Measurements from ENCODE around the gene CEP128.

CEP128 gene

DNA sequence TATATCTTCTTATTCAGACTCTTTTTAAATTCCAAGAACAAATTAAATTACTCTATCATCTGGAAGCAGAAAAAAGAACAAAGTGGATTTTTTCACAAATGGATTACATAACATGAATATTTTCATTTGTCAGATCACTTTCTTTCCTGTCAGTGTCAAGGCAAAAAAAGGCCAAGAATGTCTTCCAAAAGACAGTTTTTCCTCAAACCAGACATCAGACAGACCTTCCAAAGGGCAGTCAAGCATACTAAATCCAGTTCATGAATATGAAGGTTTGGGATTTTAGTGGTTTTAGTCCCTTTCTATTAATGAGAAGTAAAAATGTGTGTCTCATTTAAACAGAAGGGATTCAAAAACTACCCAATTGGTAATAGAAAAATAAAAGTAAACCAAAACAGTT lies 336.0 kb downstream of the CEP128 start:
- TF ChIP-seq KLF9 (tag by site-specific recombination; IDR thresholded peaks at IDR 0.05; ENCODE audit: low read depth) (no peak), ZSCAN16 (tag by site-specific recombination; IDR thresholded peaks at IDR 0.05) (no peak), KLF16 (tag by site-specific recombination; IDR thresholded peaks at IDR 0.05) (no peak), ZNF394 (tag by site-specific recombination; IDR thresholded peaks at IDR 0.05; ENCODE audit: borderline replicate concordance) (no peak), ZNF544 (tag by site-specific recombination; IDR thresholded peaks at IDR 0.05) (no peak), ZXDB (tag by site-specific recombination; IDR thresholded peaks at IDR 0.05) (no peak), ZFHX2 (tag by site-specific recombination; conservative IDR thresholded peaks at IDR 0.05) (no peak), ZNF248 (tag by site-specific recombination; IDR thresholded peaks at IDR 0.05) (no peak)
- TF ChIP-seq, protein P1, sequence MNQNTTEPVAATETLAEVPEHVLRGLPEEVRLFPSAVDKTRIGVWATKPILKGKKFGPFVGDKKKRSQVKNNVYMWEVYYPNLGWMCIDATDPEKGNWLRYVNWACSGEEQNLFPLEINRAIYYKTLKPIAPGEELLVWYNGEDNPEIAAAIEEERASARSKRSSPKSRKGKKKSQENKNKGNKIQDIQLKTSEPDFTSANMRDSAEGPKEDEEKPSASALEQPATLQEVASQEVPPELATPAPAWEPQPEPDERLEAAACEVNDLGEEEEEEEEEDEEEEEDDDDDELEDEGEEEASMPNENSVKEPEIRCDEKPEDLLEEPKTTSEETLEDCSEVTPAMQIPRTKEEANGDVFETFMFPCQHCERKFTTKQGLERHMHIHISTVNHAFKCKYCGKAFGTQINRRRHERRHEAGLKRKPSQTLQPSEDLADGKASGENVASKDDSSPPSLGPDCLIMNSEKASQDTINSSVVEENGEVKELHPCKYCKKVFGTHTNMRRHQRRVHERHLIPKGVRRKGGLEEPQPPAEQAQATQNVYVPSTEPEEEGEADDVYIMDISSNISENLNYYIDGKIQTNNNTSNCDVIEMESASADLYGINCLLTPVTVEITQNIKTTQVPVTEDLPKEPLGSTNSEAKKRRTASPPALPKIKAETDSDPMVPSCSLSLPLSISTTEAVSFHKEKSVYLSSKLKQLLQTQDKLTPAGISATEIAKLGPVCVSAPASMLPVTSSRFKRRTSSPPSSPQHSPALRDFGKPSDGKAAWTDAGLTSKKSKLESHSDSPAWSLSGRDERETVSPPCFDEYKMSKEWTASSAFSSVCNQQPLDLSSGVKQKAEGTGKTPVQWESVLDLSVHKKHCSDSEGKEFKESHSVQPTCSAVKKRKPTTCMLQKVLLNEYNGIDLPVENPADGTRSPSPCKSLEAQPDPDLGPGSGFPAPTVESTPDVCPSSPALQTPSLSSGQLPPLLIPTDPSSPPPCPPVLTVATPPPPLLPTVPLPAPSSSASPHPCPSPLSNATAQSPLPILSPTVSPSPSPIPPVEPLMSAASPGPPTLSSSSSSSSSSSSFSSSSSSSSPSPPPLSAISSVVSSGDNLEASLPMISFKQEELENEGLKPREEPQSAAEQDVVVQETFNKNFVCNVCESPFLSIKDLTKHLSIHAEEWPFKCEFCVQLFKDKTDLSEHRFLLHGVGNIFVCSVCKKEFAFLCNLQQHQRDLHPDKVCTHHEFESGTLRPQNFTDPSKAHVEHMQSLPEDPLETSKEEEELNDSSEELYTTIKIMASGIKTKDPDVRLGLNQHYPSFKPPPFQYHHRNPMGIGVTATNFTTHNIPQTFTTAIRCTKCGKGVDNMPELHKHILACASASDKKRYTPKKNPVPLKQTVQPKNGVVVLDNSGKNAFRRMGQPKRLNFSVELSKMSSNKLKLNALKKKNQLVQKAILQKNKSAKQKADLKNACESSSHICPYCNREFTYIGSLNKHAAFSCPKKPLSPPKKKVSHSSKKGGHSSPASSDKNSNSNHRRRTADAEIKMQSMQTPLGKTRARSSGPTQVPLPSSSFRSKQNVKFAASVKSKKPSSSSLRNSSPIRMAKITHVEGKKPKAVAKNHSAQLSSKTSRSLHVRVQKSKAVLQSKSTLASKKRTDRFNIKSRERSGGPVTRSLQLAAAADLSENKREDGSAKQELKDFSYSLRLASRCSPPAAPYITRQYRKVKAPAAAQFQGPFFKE (tag by site-specific recombination; IDR thresholded peaks at IDR 0.05; ENCODE audit: borderline replicate concordance): no peak
- TF ChIP-seq, protein P2, sequence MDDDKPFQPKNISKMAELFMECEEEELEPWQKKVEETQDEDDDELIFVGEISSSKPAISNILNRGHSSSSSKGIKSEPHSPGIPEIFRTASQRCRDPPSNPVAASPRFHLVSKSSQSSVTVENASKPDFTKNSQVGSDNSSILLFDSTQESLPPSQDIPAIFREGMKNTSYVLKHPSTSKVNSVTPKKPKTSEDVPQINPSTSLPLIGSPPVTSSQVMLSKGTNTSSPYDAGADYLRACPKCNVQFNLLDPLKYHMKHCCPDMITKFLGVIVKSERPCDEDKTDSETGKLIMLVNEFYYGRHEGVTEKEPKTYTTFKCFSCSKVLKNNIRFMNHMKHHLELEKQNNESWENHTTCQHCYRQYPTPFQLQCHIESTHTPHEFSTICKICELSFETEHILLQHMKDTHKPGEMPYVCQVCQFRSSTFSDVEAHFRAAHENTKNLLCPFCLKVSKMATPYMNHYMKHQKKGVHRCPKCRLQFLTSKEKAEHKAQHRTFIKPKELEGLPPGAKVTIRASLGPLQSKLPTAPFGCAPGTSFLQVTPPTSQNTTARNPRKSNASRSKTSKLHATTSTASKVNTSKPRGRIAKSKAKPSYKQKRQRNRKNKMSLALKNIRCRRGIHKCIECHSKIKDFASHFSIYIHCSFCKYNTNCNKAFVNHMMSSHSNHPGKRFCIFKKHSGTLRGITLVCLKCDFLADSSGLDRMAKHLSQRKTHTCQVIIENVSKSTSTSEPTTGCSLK (tag by site-specific recombination; IDR thresholded peaks at IDR 0.05): no peak
- CTCF ChIA-PET: no interaction called here
- no peaks in the 10 kb centered on the region for H3K4me1 ChIP-seq (ENCODE audit: control insufficient read depth, insufficient read depth, low read length)
- H3K36me3 ChIP-seq (ENCODE audit: control insufficient read depth in 2 of 2, insufficient read depth in 1 of 2, low read length in 2 of 2): no peaks in the 10 kb centered on the region; a peak in 1 of 3 replicates
- no peak overlapping the region for H3K27ac ChIP-seq (ENCODE audit: extremely low read depth, low read depth, low read length)
- H3K4me3 ChIP-seq (ENCODE audit: low read depth, low read length): no peak overlapping the region
- no peaks in the 10 kb centered on the region for H3K9me3 ChIP-seq (ENCODE audit: control insufficient read depth, insufficient read depth, low read depth, low read length)
- POLR2A ChIA-PET: no interaction called here

DNA sequence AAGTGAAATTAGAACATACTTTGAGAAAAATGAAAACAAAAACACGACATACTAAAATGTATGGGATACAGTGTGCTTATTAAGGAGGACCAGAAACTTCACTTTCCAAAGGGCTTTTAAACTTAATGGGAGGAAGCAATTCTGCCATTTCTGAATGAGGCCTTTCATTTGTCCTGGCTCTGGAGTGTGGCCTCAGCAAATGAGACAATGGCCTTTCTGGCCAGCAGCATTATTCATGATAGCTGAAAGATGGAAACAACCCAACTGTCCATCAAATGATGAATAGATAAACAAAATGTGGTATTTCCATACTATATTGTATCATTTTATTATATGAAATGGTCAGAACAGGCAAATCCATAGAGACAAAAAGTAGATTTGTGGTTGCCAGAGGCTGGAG lies 338.6 kb downstream of the CEP128 start:
- Histone ChIP-seq H3K27ac (ENCODE audit: extremely low read depth, low read depth, low read length) (no peak overlapping the region), H3K4me3 (ENCODE audit: low read depth, low read length) (no peak overlapping the region), H3K36me3 (ENCODE audit: control insufficient read depth in 2 of 2, insufficient read depth in 1 of 2, low read length in 2 of 2) (no peaks in the 10 kb centered on the region; a peak in 1 of 3 replicates), H3K4me1 (ENCODE audit: control insufficient read depth, insufficient read depth, low read length) (no peaks in the 10 kb centered on the region), H3K9me3 (ENCODE audit: control insufficient read depth, insufficient read depth, low read depth, low read length) (no peaks in the 10 kb centered on the region)
- ChIA-PET POLR2A (no interaction called here), CTCF (interaction anchor here (1.2 kb wide), 1 partner anchor 353 kb away, joined by 4 read pairs; the partner anchor contains the start of gene TSHR)
- TF ChIP-seq ZNF555 (tag by site-specific recombination; conservative IDR thresholded peaks at IDR 0.05): no peak
- no peak for TF ChIP-seq GLIS2 (tag by site-specific recombination; IDR thresholded peaks at IDR 0.05)
- TF ChIP-seq KLF16 (tag by site-specific recombination; IDR thresholded peaks at IDR 0.05): no peak
- no peak for TF ChIP-seq ZNF837 (tag by site-specific recombination; IDR thresholded peaks at IDR 0.05)
- TF ChIP-seq, protein P3, sequence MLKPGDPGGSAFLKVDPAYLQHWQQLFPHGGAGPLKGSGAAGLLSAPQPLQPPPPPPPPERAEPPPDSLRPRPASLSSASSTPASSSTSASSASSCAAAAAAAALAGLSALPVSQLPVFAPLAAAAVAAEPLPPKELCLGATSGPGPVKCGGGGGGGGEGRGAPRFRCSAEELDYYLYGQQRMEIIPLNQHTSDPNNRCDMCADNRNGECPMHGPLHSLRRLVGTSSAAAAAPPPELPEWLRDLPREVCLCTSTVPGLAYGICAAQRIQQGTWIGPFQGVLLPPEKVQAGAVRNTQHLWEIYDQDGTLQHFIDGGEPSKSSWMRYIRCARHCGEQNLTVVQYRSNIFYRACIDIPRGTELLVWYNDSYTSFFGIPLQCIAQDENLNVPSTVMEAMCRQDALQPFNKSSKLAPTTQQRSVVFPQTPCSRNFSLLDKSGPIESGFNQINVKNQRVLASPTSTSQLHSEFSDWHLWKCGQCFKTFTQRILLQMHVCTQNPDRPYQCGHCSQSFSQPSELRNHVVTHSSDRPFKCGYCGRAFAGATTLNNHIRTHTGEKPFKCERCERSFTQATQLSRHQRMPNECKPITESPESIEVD (tag by site-specific recombination; IDR thresholded peaks at IDR 0.05): no peak
- TF ChIP-seq ZNF549 (tag by site-specific recombination; IDR thresholded peaks at IDR 0.05): no peak
- TF ChIP-seq ZNF202 (tag by site-specific recombination; IDR thresholded peaks at IDR 0.05; ENCODE audit: borderline replicate concordance): no peak
- TF ChIP-seq, protein P4, sequence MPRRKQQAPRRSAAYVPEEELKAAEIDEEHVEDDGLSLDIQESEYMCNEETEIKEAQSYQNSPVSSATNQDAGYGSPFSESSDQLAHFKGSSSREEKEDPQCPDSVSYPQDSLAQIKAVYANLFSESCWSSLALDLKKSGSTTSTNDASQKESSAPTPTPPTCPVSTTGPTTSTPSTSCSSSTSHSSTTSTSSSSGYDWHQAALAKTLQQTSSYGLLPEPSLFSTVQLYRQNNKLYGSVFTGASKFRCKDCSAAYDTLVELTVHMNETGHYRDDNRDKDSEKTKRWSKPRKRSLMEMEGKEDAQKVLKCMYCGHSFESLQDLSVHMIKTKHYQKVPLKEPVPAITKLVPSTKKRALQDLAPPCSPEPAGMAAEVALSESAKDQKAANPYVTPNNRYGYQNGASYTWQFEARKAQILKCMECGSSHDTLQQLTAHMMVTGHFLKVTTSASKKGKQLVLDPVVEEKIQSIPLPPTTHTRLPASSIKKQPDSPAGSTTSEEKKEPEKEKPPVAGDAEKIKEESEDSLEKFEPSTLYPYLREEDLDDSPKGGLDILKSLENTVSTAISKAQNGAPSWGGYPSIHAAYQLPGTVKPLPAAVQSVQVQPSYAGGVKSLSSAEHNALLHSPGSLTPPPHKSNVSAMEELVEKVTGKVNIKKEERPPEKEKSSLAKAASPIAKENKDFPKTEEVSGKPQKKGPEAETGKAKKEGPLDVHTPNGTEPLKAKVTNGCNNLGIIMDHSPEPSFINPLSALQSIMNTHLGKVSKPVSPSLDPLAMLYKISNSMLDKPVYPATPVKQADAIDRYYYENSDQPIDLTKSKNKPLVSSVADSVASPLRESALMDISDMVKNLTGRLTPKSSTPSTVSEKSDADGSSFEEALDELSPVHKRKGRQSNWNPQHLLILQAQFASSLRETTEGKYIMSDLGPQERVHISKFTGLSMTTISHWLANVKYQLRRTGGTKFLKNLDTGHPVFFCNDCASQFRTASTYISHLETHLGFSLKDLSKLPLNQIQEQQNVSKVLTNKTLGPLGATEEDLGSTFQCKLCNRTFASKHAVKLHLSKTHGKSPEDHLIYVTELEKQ (tag by site-specific recombination; IDR thresholded peaks at IDR 0.05; ENCODE audit: borderline replicate concordance): no peak
- TF ChIP-seq ZNF776 (tag by site-specific recombination; IDR thresholded peaks at IDR 0.05; ENCODE audit: borderline replicate concordance): no peak
- no peak for TF ChIP-seq ZNF660 (tag by site-specific recombination; IDR thresholded peaks at IDR 0.05)
- TF ChIP-seq ZNF174 (tag by site-specific recombination; IDR thresholded peaks at IDR 0.05): no peak
- no peak for TF ChIP-seq ZNF132 (tag by site-specific recombination; IDR thresholded peaks at IDR 0.05; ENCODE audit: borderline replicate concordance)
- no peak for TF ChIP-seq SETDB1 (IDR thresholded peaks at IDR 0.05; ENCODE audit: insufficient read length, low read length)

Data from HEK293 (cell line).